ENCODE measurements around the gene ATRIP.
"Not testable (repeated sequence)": the region's sequence is repeated elsewhere in the genome, so short reads cannot be mapped to it uniquely, and the experiment has no call there.

Gene ATRIP

DNA sequence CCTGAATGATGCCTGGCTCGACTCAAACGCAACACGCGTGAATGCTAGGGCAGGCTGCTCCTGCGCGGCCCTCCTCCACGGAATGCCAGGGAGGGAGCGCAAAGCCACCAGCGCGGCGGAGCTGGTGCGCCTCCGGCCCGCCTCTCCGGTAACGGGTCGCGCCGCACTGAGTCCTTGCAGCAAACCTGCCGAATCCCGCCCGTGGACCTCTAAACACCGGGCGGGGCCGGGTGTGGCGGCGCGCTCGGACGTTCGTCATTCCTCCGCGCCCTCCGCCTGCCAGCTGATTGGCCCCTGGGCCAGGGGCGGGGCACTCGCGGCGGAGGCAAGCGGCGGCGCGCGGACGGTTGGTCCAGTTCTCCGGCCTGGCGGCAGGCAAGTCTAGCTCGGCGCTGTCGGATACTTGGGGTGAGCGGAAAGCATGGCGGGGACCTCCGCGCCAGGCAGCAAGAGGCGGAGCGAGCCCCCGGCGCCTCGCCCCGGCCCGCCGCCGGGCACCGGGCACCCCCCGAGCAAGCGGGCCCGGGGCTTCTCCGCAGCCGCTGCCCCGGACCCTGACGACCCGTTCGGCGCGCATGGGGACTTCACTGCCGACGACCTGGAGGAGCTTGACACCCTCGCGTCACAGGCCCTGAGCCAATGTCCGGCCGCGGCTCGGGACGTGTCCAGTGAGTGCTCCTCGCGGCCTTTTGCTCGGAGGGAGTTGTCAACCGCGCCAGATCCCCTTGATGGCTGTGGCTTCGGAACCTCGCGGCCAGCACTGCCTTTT is at the start of gene ATRIP:
Gene ATRIP (plus strand): TSS at position 313 of the 769 bp plus-strand sequence. CDS start 109 bp downstream, at position 422.
- Histone ChIP-seq H3K4me3 (ENCODE audit: low read depth in 1 of 5, low read length in 5 of 5) (peak within 1 kb of the TSS; percentile 67 to 92 (median 78)), H3K36me3 (ENCODE audit: control insufficient read depth in 5 of 5, insufficient read depth in 5 of 5, low read length in 5 of 5) (peaks cover 1 to 35% (median 24%) of the 10 kb centered on the region in 5 donors), H3K9ac (ENCODE audit: low read length in 5 of 5) (peak within 1 kb of the TSS; percentile 44 to 92 (median 83)), H3K9me3 (ENCODE audit: control insufficient read depth in 5 of 5, low read length in 5 of 5) (no peaks in the 10 kb centered on the region), H3K4me1 (ENCODE audit: control insufficient read depth in 5 of 5, insufficient read depth in 5 of 5, low read length in 5 of 5) (peaks cover 2 to 28% (median 26%) of the 10 kb centered on the region in 5 donors), H3K27me3 (ENCODE audit: control insufficient read depth in 5 of 5, insufficient read depth in 4 of 5, low read length in 5 of 5) (no peaks in the 10 kb centered on the region), H3K27ac (ENCODE audit: low read depth, low read length) (peak within 1 kb of the TSS; percentile 83)

DNA sequence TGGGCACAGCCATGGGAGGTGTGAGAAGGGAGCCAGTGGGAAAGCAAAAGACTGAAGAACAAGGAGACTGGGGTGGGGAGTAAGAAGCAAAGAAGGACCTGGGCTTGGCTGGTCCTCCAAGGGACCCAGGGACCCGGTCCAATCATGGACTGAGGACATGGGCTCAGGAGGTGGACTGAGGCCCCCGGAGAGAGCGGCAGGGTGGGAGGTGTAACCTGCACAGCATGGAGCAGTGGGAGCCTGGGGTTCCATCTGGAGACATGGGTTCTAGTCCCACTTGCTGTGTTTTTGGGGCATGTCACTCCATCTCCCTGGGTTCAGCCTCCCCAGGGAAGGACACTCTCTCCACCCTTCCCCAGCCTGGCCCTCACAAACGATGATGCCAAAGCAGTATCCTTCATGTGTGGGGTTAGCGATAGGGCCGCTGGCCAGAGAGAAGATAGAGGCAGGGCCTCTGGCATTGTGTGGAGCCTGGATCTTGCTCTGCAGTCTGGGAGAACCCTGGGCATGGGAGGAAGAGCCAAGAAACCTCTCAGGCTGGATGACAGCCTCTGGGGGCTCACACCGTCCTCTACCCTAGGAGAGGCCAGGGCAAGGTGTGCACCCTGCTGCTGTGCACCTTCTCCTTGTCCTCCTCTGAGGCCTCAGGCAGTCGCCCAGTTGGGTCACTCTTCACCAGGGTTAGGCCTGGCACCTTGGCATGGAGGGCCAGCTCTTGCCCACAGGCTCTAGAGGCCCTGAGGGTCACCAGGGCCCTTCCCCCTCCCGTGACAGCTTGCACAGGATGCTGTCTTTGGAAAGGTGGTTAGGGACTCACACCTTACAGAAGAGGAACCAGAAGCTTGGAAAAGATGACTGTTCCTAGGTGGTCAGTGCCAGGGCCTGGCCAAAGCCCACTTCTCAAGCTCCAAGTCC is 48.5 kb upstream of the ATRIP start:
- Histone ChIP-seq H3K4me3 (ENCODE audit: low read depth in 1 of 5, low read length in 5 of 5) (no peak overlapping the region), H3K36me3 (ENCODE audit: control insufficient read depth in 5 of 5, insufficient read depth in 5 of 5, low read length in 5 of 5) (no peaks in the 10 kb centered on the region), H3K27ac (ENCODE audit: low read depth, low read length) (no peak overlapping the region), H3K27me3 (ENCODE audit: control insufficient read depth in 5 of 5, insufficient read depth in 4 of 5, low read length in 5 of 5) (peaks cover 0 to 3% (median 0%) of the 10 kb centered on the region in 5 donors), H3K4me1 (ENCODE audit: control insufficient read depth in 5 of 5, insufficient read depth in 5 of 5, low read length in 5 of 5) (peaks cover 0 to 13% (median 8%) of the 10 kb centered on the region in 5 donors), H3K9ac (ENCODE audit: low read length in 5 of 5) (no peak overlapping the region), H3K9me3 (ENCODE audit: control insufficient read depth in 5 of 5, low read length in 5 of 5) (no peaks in the 10 kb centered on the region)

DNA sequence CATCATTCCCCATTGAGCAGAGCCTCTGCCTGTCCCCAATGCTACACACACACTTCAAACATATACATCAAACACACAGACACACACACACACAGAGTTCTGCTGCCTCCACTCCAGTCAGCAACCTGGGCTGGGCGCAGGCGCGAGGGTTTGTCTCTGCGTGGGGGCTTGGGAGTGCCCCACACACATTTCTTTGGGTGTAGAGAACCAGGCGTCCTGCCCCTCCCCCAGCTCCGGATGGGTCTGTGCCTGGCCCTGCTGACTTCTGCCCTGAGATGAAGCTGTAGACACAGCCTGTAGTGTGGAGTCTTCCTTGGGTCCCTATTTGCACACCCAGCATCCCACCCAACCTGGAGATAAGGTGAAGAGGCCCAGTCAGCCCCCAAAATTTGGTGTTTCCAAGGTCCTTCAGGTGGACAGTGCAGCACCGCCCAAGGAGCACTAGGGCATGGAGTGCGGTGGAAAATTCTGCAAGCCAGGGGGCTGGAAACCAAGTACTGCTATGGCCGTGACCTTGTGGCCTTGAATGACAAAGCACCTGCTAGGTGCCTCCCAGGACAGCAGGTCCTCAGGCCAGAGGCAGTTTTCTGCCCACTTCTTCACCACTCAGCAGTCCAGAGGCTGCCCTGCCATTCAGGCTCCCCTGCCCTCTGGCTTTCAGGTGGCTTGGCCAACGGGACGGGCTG is 47.7 kb upstream of the ATRIP start:
- peaks cover 0 to 3% (median 0%) of the 10 kb centered on the region in 5 donors for H3K27me3 ChIP-seq (ENCODE audit: control insufficient read depth in 5 of 5, insufficient read depth in 4 of 5, low read length in 5 of 5)
- no peak overlapping the region for H3K27ac ChIP-seq (ENCODE audit: low read depth, low read length)
- H3K9ac ChIP-seq (ENCODE audit: low read length in 5 of 5) = no peak overlapping the region
- no peak overlapping the region for H3K4me3 ChIP-seq (ENCODE audit: low read depth in 1 of 5, low read length in 5 of 5)
- peaks cover 0 to 5% (median 4%) of the 10 kb centered on the region in 5 donors for H3K36me3 ChIP-seq (ENCODE audit: control insufficient read depth in 5 of 5, insufficient read depth in 5 of 5, low read length in 5 of 5)
- H3K4me1 ChIP-seq (ENCODE audit: control insufficient read depth in 5 of 5, insufficient read depth in 5 of 5, low read length in 5 of 5) = peaks cover 0 to 13% (median 8%) of the 10 kb centered on the region in 5 donors
- no peaks in the 10 kb centered on the region for H3K9me3 ChIP-seq (ENCODE audit: control insufficient read depth in 5 of 5, low read length in 5 of 5)

DNA sequence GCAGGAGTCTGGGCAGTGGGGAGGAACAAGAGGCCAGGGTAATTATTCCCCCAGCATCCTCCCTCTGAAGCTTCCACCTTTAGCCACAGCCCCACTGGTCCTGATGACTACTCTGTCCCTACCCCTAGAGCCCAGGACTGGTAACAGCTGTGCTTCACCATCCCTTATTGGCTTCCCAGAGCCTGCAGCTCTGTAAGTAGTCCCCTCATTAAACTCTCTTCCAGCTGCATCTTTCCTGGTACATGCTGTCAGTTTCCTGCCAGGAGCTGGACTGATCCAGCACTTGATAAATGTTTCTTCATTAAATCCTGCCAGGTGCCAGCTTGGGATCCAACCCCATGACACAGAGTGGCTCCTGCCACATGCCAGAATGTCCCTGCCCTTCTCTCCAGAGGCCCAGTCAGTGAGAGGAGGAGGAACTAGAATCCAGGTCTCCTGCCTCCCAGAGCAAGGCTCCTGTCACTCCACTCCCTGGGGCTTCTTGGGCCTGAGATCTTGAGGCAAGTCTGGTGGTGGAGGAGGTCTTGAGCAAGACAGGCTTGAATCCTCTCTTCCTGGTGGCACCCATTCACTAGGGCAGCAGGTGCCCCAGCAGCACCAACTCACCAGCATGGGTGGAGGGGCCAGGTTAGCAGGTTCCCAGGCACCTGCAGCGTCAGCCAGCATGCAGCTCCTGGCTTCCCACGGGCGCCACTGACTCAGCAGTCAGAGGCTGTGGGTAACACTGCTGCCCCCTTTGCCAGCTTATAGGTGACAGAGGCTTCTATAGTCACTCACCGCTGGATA is 47.0 kb upstream of the ATRIP start:
- no peaks in the 10 kb centered on the region for H3K9me3 ChIP-seq (ENCODE audit: control insufficient read depth in 5 of 5, low read length in 5 of 5)
- H3K27ac ChIP-seq (ENCODE audit: low read depth, low read length) = no peak overlapping the region
- no peak overlapping the region for H3K4me3 ChIP-seq (ENCODE audit: low read depth in 1 of 5, low read length in 5 of 5)
- no peak overlapping the region for H3K9ac ChIP-seq (ENCODE audit: low read length in 5 of 5)
- H3K36me3 ChIP-seq (ENCODE audit: control insufficient read depth in 5 of 5, insufficient read depth in 5 of 5, low read length in 5 of 5) = peaks cover 0 to 12% (median 10%) of the 10 kb centered on the region in 5 donors
- peaks cover 0 to 16% (median 8%) of the 10 kb centered on the region in 5 donors for H3K4me1 ChIP-seq (ENCODE audit: control insufficient read depth in 5 of 5, insufficient read depth in 5 of 5, low read length in 5 of 5)
- peaks cover 0 to 3% (median 0%) of the 10 kb centered on the region in 5 donors for H3K27me3 ChIP-seq (ENCODE audit: control insufficient read depth in 5 of 5, insufficient read depth in 4 of 5, low read length in 5 of 5)

DNA sequence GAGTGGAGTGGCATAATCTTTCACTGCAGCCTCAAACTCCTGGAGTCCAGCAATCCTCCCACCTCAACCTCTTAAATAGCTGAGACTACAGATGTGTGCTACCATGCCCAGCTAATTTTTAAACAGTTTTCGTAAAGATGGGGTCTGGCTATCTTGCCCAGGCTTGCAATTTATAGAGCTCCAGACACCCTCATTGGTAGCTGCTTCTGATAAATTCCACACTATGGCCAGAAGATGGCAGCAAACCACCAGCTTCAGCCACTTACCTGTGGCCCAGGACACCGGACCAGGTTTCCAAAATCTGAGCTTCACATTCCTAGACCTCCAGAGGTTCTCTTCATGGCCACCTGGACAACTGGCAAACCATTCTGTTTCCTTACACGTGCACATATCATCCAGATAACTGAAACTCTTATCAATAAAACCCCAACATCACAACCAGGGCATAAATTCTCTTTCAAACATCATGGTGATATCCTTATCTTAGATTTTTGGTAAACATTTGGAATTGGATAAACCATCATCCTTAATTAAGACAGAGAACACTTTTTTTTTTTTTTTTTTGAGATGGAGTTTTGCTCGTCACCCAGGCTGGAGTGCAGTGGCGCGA is 45.6 kb upstream of the ATRIP start:
- no peak overlapping the region for H3K9ac ChIP-seq (ENCODE audit: low read length in 5 of 5)
- no peak overlapping the region for H3K27ac ChIP-seq (ENCODE audit: low read depth, low read length)
- no peaks in the 10 kb centered on the region for H3K9me3 ChIP-seq (ENCODE audit: control insufficient read depth in 5 of 5, low read length in 5 of 5)
- H3K27me3 ChIP-seq (ENCODE audit: control insufficient read depth in 5 of 5, insufficient read depth in 4 of 5, low read length in 5 of 5) = peaks cover 0 to under 1% (median 0%) of the 10 kb centered on the region in 5 donors
- H3K36me3 ChIP-seq (ENCODE audit: control insufficient read depth in 5 of 5, insufficient read depth in 5 of 5, low read length in 5 of 5) = peaks cover 0 to 22% (median 18%) of the 10 kb centered on the region in 5 donors
- peaks cover 0 to 25% (median 13%) of the 10 kb centered on the region in 5 donors for H3K4me1 ChIP-seq (ENCODE audit: control insufficient read depth in 5 of 5, insufficient read depth in 5 of 5, low read length in 5 of 5)
- H3K4me3 ChIP-seq (ENCODE audit: low read depth in 1 of 5, low read length in 5 of 5) = no peak overlapping the region

DNA sequence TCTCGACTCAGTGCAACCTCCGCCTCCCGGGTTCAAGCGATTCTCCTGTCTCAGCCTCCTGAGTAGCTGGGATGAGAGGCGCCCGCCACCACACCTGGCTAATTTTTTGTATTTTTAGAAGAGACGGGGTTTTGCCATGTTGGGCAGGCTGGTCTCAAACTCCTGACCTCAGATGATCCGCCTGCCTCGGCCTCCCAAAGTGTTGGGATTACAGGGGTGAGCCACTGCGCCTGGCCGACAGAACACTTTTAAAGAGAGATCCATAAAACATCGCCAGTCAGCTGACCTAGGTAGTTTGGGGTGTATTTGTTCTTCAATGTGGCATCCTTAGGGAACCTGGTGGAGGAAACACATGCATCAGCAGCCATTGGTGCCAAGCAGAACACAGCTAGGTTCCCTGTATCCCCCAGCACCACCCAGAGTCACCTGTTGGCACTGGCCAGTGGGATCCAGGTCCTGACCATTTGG is 45.1 kb upstream of the ATRIP start:
- not testable (repeated sequence) for H3K9me3 ChIP-seq (ENCODE audit: control insufficient read depth in 5 of 5, low read length in 5 of 5); H3K27me3 ChIP-seq (ENCODE audit: control insufficient read depth in 5 of 5, insufficient read depth in 4 of 5, low read length in 5 of 5); H3K4me3 ChIP-seq (ENCODE audit: low read depth in 1 of 5, low read length in 5 of 5)
- Histone ChIP-seq H3K27ac (ENCODE audit: low read depth, low read length) (peak overlapping the region; percentile 61), H3K36me3 (ENCODE audit: control insufficient read depth in 5 of 5, insufficient read depth in 5 of 5, low read length in 5 of 5) (peaks cover 0 to 27% (median 22%) of the 10 kb centered on the region in 5 donors), H3K9ac (ENCODE audit: low read length in 5 of 5) (peak overlapping the region in 2 of 5 donors; percentile 35 to 52), H3K4me1 (ENCODE audit: control insufficient read depth in 5 of 5, insufficient read depth in 5 of 5, low read length in 5 of 5) (peaks cover 0 to 25% (median 13%) of the 10 kb centered on the region in 5 donors)

DNA sequence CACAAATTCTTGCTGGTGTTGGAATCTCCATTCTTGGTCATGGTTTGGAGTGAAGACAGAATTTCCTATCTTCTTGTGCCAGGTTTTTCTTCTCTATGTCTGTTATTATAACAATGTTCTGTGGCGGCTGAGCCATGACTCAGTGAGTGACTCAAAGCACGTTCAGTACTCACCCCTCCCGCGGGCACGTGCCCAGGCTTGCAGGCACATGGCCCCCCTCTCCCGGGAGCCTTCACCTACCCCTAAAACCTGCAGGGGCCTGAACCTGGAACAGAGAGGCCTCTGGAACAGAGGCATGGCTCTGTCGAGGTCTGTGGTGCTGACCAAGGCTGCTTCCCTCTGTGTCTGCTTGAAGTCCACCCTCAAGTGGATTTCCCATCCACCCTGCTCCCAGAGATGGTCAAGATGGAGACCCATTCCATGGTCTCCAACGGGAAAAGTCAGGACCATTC is 44.2 kb upstream of the ATRIP start:
- H3K9ac ChIP-seq (ENCODE audit: low read length in 5 of 5) = peak overlapping the region in 1 of 5 donors; percentile 26
- no peaks in the 10 kb centered on the region for H3K27me3 ChIP-seq (ENCODE audit: control insufficient read depth in 5 of 5, insufficient read depth in 4 of 5, low read length in 5 of 5)
- H3K27ac ChIP-seq (ENCODE audit: low read depth, low read length) = peak overlapping the region; percentile 61
- peaks cover 0 to 25% (median 13%) of the 10 kb centered on the region in 5 donors for H3K4me1 ChIP-seq (ENCODE audit: control insufficient read depth in 5 of 5, insufficient read depth in 5 of 5, low read length in 5 of 5)
- H3K36me3 ChIP-seq (ENCODE audit: control insufficient read depth in 5 of 5, insufficient read depth in 5 of 5, low read length in 5 of 5) = peaks cover 0 to 35% (median 27%) of the 10 kb centered on the region in 5 donors
- H3K9me3 ChIP-seq (ENCODE audit: control insufficient read depth in 5 of 5, low read length in 5 of 5) = no peaks in the 10 kb centered on the region
- no peak overlapping the region for H3K4me3 ChIP-seq (ENCODE audit: low read depth in 1 of 5, low read length in 5 of 5)

DNA sequence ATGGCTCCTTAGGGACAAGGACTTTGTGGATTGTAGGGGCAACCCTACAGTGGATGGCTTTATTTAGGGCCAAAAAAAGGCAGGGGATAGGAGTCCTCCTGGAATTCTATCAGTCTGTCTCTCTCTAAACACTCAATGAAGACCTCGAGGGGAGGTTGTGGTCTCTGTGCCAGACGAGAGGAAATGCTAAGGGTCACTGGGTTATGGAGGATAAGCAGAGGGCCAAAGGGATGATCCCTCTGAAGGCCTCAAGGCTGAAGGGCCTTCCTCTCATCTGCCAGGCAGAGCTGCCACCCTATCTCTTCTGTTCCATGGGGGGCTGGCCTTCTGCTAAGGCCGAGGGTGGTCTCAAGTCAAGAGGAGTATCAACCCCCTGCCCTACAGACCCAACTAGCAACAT is 43.6 kb upstream of the ATRIP start:
- peak overlapping the region; percentile 61 for H3K27ac ChIP-seq (ENCODE audit: low read depth, low read length)
- peaks cover 0 to 39% (median 29%) of the 10 kb centered on the region in 5 donors for H3K36me3 ChIP-seq (ENCODE audit: control insufficient read depth in 5 of 5, insufficient read depth in 5 of 5, low read length in 5 of 5)
- H3K9ac ChIP-seq (ENCODE audit: low read length in 5 of 5) = peak overlapping the region in 1 of 5 donors; percentile 26
- no peaks in the 10 kb centered on the region for H3K9me3 ChIP-seq (ENCODE audit: control insufficient read depth in 5 of 5, low read length in 5 of 5)
- H3K4me3 ChIP-seq (ENCODE audit: low read depth in 1 of 5, low read length in 5 of 5) = no peak overlapping the region
- H3K4me1 ChIP-seq (ENCODE audit: control insufficient read depth in 5 of 5, insufficient read depth in 5 of 5, low read length in 5 of 5) = peaks cover 0 to 25% (median 13%) of the 10 kb centered on the region in 5 donors
- no peaks in the 10 kb centered on the region for H3K27me3 ChIP-seq (ENCODE audit: control insufficient read depth in 5 of 5, insufficient read depth in 4 of 5, low read length in 5 of 5)

Measured in subcutaneous abdominal adipose tissue (tissue), 5 donors.